SIG-M5 treated with dmso at 0.1 percent for 504 hours (cell line): Measurements from ENCODE around the gene NAV2.

Experiments used
- DNase-seq: peaks from one replicate; lab custom pipeline; 2025; ENCODE audit not compliant: unreplicated experiment; lab: John Stamatoyannopoulos, UW

NAV2 gene

DNA sequence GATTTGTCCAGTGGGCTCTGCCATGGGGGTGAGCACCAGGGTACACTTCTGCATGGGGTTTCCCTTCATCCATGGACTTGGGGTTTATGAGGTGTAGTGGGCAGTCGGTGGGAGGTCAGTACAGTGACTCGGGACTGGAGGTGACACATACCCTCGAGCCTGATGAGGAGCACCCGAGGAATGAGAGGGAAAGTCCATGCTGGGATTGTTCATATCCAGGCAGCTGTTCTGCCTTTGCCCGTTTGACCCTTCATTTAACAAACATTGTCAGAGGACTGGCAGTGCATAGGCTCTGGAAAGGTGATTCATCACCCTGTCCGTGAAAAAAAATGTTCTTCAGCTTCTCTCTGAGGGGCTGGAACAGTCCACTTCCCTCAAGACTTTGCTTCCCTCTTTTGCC, 2.7 kb downstream of the NAV2 start:
- DNase-seq = no peak

DNA sequence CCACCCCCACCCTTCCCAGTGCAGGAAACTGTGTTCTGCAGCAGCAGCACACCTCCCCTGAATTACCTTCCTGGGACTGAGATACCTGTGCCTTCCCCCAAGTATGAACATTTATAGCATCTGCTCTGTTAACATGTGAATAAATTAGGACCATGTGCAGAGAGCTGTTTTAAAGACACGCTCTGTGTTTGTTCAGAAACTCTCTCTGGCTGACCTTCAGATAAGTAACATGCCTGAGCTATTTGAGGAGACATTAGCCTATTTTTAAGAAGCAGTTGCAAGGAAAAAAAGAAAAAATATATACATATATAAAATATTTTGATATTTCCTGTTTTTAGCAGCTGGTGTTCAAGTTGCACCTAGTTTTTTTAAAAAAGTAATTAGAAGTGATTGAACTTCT, 5.4 kb downstream of the NAV2 start:
- no peak for DNase-seq

DNA sequence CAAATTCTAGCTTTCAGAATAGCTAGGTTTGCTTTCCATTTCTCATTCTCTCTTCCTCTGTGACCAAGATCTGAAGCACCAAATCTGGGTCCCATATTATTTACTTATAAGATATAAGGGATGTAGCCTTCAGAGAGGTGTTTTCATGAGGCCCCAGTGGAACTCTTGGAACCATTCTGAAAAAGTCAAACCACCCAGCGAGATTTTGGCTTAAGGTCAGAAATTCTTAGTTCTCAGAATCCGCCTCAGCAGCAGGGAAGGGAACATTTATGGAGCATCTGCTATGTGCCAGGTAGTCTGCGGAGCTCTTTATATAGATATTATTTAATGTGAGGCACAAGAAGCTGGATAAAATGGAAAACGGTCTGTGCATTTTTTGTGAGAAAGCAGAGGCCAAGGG, 6.3 kb downstream of the NAV2 start:
- no peak for DNase-seq

DNA sequence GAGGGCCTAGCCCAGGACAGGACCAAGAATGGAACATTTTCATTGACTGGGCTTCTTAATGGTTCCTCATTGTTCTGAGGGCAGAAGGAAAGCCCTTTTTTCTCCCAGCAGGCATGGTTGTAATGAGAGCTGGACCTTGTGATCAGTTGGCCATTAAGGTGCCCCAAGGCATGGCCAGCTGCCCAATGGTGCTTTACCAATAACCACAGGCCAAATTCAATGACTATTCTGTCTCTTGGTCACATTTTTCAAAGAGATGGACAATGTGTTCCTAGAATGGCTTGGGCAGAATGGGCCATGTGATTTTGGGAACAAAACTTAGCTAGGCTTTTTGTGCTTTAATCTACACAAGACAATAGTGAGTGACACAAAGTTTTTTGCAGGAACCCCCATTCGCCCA, 7.3 kb downstream of the NAV2 start:
- DNase-seq = no peak

DNA sequence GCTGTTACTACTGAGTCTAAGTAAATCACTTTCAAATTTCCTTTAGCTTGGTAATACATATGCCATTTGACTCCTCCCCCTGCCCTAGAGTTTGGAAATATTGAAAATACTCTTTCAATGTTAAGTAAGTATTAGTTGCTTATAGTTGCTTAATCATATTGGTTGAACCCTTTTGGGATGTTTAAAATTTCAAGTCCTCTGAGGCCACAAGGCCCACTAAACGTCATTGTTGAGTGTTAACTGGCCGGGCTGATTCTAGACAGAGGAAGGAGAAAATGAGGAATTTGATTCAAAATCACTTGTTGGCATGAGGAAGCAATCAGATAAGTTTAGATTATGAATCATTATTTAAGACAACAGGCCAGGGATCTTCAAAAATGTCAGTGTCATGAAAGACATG, 8.5 kb downstream of the NAV2 start:
- no peak for DNase-seq

DNA sequence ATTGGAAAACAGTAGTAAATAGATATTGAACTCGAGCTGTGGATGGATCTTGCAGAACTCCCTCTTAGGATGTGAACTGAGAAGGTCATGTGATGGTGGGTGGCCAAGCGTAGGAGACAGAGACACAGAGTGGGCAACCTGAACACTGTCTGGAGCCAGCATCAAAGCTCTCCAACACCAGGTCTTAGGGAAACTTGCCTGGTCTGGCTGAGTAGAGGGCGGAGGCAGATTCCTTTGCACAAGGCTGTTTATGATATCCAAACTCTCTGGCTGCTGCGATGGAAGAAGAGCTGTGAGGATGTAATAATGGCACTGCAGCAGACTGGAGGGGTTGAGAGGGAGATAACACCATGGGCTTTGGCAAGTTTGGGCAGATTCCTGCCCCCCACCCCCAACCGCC, 10.1 kb downstream of the NAV2 start:
- no peak for DNase-seq

DNA sequence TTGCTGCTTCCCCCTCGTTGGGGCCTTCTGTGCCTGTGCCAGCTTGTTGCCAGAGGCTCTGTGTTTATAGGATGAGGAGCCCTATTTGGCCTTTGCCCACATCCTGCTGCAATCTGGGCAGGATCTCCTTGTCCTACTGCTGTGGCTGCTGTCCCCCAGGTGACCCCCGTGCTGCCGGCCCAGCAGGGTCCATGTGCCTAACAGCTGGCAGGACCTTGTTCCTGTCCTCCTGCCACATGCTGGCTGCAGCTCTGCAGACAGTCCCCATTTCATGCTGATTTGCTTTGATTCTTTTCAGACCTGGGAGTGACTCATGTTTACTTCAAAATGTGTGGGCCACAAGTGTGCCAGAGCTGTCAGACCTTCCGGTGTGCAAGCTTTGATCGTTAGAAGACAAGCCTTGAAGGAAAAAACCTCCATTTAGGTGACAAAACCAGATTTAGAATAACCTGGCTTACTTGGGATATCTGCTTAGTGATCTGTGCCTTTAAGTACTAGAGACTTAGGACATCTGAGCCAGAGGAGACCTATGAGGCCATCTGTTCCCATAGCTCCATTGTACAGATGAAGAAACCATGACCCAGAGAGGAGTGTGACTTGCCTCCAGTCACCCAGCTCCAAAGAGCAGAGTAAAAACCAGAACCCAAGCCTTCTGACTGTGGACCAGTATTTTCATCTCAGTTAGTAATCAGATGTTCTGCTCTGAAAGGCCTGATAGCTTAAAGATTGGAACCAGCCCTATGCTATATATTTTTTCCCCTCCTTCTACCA, 11.1 kb downstream of the NAV2 start:
- DNase-seq = no peak

DNA sequence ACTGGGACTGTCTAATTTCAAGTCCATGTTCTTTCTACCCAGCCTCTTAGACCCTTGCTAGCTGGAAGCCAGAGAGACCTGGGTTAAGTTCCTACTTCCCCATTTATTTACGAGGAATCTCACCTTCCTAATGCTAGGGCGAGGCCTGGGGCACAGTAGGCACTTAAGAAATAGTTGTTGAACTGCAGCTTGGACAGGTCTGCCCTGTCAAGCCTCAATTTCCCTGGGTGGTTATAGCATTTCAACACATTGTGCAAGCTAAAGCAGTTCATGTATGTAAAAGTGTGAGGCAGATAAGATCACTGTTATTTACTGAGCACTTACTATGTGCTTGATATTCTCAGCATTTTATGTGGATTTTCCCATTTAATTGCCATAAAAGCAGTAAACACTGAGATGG, 12.1 kb downstream of the NAV2 start:
- DNase-seq = no peak

DNA sequence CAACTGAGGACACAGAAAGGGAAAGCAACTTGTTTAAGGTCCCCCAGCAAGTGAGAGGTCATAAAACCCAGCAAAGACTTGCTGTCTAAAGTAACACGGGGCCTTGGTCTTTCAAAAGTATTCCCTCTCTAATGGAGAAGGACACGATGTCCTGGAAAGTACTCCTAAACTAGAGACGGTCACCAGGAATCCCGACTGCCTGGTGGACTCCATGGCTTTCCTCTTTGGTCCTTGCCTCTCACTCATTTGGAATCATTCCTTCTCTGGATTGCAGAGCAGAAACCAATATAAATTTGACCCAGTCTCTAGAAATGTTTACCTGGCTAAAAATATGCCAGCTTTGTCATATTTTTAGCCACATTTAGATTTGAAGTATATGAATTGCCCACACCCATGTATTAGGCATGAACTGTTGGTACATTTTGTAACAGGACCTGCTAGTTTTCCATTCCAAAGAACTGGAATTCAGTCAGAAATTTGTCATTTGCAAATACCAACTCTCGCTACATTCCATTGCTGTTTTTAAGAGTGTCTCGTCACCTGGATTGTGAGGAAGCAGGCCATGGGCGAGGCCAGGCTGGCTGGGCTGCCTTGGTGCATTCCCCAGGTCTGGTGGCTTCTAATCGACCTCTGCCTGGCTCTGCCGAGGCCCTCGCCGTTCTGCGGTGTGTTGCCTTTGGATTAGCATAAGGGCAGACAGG, 12.9 kb downstream of the NAV2 start:
- no peak for DNase-seq

DNA sequence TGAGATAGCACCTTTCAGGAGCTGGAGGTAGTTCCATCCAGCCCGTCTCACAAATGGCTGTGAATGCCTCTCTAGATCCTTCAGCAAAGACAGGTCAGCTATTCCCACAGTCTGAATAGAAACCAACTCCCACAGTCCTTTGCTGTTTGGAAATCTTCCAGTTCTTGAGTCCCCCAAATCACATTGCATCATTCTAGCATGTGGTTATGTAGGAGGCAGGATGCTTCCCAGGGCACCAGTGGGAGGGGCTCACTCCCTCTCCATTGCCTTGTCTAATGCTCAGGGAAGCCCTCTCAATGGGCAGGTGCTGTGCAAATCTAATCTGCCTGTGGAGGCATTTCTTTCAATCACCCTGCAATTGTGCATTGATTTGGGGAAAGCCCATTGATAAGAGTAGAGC, 14.6 kb downstream of the NAV2 start:
- no peak for DNase-seq

DNA sequence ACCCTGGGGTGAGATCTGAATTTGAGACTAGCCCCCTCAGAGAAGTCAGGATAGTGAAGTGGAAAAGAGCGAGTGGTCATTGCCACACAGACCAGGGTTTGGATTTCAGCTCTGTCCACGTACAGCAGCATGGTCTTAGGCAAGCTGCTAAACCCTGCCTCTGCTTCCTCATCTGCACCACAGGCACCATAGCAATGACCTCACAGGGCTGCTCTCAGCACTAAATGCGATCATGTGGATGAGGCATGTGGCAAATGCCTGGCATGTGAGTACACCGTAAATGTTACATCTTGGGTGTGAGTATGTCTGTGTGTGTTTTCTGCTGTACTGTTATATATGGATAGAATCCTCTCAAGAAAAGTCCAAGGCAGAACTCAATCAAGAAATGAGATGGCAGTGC, 15.8 kb downstream of the NAV2 start:
- no peak for DNase-seq

DNA sequence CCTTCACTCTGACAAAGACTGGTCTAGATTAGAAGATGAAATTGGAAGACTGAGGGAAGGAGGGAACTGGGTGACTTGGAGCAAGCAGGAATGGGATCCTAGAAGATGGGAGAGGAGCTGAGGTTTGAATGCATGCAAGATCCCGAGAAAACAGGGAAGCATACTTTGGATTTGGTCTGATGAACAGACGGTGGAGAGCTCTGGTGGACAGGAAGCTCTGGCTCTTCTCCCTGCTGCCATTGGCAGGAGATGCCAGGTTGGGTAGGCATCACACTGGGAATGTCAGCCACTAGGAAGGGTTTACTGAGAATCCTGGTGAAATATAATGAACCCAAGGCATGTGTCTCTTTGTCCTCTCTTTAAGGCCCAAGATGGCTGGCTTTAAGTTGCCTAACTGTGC, 16.5 kb downstream of the NAV2 start:
- no peak for DNase-seq

DNA sequence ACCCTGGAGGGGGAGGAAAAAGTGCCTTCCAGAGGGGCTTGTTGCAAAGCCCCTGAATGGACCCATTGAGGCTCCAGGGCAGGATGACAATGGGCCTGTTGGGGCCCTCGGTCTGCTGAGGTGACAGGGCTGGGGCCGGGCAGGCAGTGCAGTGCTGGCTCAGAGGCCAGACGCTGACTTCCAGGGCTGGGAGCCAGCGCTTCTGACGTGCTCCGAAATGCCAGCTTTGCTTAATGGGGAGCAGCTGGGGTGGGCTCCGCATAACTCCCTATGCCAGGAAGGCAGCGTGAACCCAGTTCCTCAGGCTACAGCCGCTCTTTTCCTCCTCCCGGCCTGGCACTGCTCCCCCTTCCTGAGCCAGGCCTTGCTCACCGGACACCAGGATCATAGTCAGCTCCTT, 17.7 kb downstream of the NAV2 start:
- DNase-seq = no peak

DNA sequence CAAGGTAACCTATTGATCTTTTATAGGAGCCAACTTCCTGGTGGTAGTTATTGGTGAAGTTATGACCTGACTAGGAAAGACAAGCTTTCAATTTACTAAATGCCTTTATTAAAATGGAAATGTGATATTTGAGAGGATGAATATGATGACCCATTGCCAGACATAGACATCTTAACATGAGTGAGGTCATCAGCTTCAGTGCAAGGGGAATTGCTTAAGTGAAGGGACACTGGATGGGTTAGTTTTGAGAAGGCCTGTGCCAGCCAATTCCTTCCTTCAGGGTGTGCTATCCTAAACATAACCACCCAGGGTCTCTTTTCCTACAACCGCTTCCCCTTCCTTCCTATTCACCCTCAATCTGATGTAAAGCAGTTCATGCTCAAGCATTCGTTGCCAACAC, 21.5 kb downstream of the NAV2 start:
- DNase-seq = no peak

DNA sequence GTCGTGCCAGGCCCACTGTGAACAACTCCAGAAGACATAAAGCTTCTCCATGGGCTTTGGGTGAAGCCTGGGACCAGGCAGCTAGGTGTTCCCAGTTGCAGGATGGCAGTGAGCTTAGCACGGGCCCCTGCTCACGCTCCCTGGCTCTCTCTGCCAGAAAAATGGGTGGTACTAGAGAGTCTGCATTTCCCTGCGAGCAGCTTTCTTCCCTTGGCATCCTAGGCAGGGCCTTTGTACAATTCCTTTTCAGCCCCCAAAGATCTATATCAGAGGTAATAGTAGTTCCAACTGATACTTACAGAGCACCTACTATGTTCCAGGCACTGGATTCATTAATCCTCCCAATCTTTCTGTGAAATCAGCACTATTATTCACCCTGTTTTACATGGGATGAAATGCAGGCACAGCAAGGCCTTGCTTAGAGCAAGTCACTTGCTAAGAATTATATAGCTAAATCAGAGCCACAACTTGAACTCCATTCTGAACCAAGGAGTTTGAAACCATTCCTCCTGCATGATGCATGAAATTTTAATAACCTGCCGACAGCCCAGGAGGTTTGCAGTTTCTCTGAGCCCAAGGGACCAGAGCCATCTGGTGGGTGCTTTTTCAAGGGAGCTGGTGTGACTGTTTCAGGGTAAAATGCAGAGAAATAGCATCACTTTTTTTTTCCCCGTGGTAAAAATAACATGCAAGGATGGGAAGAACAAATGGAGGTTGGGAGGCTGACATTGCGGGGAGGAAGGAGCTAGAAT, 22.7 kb downstream of the NAV2 start:
- no peak for DNase-seq

DNA sequence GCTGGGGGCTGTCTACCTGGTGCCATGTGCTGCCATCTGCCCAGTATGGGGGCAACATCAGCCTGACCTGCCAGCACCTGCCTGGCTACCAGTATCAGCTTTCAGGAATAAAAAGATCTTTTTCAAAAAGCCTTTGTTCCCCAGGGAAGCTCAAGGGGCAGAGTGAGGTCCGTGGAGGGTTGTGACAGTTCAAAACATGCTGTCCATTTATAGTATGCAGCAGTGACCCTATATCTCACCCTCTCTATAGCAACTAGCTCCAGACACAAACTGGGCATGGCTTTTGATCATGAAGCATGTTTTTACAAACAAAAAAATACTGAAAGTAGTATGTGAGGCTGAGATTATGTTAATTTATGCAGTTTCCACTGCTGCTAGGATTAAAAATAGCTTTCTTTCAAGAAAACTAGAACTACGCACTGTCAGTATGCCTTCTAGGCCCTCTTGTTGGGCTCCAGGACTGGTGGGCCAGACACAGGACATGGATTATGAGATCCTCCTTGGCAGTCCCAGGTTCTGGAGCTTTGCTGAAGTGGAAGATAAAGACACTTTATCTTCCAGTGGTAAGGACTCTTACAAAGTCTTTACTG, 23.4 kb downstream of the NAV2 start:
- no peak for DNase-seq

DNA sequence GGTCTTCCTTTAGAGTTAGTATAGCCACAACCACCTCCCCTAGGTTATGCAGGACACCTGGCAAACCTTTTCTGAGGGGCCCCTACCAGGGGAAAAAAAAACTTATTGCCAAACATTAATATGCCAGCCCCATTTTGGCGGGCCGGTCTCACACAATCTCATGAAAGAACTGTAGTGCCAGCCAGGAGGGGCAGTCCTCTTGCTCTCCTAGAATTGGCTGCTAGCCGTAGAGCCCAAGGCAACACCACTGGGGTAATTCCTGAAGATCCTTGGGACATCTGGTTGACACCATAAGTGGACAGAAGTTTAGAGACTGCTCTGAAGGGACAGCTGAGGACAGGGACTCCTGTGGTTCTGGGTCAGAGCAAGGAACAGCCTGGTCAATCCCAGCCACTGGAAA, 24.2 kb downstream of the NAV2 start:
- DNase-seq = no peak

DNA sequence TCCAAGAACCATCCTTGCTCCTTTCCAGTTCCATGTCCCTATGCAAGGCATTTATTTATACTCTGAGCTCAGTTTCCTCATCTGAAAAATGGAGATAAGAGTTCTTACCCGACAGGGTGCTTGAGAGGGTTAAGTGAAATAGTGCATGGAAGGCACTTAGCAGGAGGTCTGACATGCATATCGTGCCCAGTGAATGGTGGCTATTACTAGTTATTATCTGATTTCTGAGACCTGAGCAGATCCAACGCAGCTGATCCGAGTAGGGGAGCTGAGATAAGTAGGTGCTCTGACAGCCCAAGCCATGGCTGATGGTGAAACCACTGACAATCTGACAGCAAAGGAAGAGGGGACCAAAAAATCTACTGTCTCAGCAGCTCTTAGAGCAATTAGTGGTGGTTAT, 24.9 kb downstream of the NAV2 start:
- no peak for DNase-seq

DNA sequence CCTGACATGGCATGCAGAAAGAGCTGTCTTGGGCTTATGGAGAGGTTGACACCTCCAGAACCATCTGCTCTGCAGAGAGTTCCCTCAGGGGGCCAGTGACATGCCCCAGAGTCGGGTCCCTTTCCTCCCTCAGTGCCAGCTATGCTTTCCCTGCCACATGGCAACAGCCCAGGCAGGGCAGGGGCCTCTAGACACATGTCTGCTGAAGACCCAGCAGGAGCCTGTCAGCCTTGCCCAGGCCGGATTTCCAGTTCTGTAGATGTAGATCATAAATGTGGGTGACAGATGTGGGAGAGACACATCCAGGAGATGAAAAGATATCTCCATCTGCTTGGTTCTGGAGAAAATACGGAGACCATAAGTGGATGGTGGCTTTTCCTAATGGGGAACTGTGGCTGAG, 25.5 kb downstream of the NAV2 start:
- DNase-seq = no peak

DNA sequence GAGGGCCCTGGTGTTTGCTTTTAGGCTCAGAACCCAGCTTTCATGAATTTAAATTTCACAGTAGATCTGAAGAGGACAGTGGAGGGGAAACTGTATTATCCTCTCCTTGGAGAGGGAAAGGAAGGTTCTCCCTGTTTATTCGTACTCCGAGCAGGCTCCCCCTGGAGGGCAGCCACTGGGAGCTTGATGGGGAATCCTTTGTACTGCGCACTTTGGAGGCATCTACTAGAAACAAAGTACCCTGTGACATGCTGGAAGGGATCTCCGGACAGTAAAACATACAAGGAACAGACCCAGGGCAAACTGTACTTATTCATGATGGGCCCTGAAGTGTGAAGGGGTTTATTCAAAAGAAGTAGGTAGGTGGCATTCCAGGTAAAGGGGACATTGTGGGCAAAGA, 27.2 kb downstream of the NAV2 start:
- no peak for DNase-seq

DNA sequence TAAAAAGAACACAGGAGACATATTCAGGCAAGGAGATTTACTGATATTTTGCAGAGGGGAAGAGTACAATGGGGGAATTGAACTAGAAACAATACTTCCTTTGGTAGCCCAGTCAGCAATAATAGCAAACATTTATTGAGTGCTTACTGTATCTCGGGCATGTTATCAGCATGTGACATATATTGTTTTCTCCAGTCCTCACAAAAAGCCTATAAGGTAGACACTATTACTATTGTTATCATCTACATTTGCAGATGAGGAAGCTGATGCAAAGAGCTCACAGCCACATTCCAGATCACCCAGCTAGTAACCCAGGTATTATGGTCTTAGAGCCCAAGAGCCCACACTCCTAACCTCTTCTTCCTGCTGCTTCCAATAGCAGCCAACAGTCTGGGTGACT, 27.9 kb downstream of the NAV2 start:
- DNase-seq = no peak
